ENCODE results near the gene CDH18.

DNA sequence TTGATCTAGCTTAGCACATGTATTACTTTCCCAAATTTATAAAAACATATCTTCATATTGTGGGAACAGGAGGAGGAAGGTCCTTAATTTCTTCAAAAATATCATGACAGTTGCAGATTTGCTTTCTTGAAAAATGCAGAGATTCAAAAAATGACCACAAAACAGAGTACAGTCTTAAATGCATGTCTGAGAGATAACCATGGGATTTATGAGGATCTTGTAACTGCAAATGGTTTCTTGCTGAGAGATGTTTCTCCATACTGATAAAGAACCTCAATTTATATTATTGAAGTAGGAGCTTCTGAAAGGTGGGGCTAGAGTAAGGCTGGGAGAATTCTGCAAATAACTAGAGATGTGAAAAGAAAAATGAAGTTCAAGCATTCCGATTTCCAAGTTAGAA lies 83.2 kb downstream of the CDH18 start:
- TF ChIP-seq POLR2A (IDR thresholded peaks at IDR 0.05) = no peak
- TF ChIP-seq, protein P1, sequence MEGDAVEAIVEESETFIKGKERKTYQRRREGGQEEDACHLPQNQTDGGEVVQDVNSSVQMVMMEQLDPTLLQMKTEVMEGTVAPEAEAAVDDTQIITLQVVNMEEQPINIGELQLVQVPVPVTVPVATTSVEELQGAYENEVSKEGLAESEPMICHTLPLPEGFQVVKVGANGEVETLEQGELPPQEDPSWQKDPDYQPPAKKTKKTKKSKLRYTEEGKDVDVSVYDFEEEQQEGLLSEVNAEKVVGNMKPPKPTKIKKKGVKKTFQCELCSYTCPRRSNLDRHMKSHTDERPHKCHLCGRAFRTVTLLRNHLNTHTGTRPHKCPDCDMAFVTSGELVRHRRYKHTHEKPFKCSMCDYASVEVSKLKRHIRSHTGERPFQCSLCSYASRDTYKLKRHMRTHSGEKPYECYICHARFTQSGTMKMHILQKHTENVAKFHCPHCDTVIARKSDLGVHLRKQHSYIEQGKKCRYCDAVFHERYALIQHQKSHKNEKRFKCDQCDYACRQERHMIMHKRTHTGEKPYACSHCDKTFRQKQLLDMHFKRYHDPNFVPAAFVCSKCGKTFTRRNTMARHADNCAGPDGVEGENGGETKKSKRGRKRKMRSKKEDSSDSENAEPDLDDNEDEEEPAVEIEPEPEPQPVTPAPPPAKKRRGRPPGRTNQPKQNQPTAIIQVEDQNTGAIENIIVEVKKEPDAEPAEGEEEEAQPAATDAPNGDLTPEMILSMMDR (IDR thresholded peaks at IDR 0.05) = no peak
